Measurements from ENCODE around the gene RALBP1.
"Not testable (repeated sequence)": the region's sequence is repeated elsewhere in the genome, so short reads cannot be mapped to it uniquely, and the experiment has no call there.

Gene RALBP1

DNA sequence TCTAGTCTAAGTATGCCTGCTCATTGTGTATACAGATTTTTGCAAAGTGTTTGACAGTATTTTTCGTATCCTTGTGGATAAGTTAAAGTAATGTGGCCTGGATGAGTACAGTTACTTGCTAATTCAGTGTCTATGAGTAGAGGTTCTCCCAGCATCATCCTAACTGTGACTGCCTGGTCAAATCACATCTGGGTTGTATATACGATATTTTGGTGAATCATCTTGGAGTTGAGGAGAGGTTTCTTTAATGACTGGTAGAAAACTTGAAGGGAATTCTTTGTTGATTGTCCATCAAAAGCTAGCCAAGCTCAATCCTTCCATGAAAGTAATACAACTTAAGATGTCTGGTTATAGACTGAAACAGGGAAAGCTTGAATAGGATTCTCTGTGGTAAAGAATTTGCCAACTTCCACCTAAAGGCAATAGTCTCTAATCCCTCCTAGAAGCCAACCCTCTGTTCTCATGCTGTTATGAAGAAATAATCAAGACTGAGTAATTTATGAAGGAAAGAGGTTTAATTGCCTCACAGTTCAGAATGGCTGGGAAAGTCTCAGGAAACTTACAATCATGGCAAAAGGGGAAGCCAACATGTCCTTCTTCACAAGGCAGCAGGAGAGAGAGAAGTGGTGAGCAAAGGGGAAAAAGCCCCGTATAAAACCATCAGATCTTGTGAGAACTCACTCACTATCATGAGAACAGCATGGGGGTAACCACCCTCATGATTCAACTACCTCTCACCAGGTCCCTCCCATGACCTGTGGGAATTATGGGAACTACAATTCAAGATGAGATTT, 19.4 kb upstream of the RALBP1 start:
- no peak for DNase-seq

DNA sequence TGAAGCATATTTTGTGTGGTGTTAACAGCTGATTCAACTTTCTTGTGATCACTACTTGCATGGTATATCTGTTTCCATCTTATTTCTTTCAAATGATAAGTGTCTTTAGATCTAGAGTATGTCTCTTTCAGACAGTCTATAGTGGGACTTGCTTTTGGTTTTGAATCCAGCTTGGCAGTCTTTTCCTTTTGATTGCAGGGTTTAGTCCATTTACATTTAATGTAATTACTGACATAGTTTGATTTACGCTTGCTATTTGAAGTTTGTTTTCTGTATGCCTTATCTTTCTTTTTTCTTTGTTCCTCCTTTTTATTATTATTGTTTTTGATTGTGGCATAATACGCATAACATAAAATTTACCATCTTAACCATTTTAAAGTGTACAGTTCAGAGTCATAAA, 9.2 kb upstream of the RALBP1 start:
- DNase-seq: no peak

DNA sequence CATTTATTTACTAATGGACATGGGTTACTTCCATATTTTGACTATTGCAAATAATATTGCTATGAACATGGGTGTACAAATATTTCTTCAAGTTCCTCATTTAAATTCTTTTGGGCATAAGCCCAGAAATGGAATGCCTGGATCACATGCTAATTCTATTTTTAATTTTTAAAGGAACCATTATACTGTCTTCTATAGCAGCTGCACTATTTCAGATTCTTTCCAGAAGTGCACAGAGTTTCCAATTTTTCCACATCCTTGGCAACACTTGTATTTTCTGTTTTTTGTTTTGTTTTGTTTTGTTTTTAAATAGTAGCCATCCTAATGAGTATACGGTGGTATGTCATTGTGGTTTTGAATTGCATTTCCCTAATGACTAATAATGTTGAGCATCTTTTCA, 8.5 kb upstream of the RALBP1 start:
- no peak for DNase-seq

DNA sequence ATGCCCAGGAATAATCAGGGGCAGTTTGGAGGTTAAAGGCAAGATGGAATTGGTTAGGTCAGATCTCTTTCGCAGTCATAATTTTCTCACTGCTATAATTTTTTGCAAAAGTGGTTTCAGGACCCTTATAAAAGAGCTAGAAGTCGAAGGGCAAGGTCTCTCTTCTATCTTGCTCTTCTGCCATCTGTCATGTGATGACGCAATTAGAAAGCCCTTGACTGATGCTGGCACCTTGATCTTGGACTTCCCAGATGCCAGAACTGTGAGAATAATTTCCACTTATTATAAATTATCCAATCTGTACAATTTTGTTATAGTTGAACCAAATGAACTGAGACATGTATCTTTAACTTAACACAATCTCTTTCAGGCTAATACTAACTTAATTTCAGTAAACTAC, 6.3 kb upstream of the RALBP1 start:
- no peak for DNase-seq

DNA sequence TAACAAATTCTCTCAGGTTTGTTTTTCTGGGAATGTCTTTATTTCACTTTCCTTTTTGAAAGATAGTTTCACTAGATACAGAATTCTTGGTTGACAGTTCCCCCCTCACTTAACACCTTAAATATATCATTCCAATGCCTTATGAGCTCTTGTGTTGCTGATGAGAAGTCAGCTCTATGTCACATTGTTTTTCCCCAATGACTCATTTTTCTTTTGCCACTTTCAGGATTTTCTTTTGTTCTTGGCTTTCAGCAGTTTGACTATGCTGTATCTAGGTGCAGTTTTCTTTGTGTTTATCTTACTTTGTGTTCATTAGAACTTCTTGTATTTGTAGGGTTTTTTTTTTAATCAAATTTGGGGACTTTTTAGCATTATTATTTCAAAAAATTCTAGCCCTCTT, 5.6 kb upstream of the RALBP1 start:
- DNase-seq: no peak

DNA sequence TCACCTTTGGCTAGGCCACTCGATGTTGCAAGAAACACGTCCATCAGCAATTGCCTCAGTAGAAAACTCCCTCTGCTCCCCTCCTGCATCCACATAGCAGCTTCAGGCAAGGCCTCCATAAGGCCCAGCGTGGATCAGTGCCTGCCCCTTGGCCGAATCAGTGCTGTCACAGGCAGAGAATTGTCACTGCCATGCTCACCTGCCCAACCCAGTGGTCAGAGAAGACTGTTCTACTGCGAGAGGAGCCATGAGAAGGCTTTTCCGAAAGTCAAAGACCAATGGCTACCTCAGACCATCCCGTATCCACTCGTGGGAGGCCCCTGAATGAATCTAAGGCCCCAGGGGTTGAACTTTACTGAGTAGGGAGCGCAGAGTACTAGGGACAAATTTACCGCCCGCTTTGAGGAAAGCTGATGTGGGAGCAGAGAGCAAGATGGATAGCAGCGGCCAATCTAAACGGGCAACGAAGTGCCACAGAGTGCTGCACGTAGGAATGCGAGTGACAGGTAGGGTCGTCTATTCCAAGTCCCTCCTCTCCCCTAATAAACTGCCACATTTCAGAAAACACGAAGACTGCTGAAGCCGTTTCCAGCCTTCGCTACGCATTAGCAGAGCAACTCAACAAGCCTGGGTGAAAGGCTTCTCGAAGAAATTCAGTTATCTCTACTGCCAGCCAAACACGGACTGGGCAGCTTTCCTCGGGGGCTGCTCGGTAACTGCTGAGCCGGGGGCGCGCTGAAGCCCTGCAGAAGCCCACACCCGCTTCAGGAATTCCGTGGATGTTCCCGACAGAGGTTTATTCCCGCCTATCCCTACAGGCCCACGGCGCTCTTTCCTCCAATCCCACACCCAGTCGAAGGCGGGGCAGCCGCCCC, 968 bp upstream of the RALBP1 start:
- DNase-seq: peak in 1 of 2 experiments; percentile 36

DNA sequence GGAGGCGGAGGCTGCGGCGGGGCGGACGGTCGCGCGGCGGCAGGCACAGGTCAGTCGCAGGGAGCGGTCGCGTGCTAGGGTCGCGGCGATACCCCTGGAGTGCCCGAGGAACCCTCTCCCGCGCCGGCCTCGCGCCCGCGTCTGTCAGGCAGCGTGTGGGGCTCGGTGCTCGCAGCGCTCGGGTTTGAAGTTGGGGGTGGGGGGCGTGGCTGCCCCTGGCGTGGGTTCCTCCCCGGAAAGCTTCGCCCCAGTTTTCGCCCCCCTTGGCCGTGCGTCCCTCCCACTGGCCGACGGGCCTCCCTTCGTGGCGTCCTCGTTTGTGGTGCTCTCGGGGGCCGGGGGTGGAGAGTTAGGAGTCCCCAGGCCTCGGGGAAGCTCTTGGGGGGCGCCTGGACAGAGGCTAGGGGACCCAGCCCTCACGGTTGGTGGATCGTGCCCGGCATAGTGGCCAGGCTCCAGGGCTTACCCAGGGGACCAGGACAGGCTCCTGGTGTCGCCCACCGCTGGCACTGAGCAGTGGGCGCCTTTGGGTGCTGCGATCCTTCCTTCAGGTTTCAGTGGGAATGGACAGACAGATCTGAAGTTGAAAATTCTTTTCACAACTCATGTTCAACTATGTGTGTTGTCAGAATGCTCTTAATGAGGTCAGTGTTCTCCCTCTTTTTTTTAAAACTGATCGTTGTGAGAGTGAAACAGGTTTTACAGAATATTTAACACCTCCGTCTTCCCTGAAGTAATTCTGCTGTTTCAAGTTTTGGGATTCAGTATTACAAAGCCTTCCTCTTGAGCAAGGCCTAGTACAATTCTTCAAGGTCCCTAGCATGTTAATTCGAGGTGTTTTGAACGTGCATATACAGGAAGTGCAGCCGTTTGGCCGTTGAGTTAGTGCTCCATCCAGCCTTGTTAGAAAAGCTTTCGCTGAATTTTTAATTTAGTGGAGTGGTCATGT, 604 bp downstream of the RALBP1 start:
- no peak for DNase-seq

DNA sequence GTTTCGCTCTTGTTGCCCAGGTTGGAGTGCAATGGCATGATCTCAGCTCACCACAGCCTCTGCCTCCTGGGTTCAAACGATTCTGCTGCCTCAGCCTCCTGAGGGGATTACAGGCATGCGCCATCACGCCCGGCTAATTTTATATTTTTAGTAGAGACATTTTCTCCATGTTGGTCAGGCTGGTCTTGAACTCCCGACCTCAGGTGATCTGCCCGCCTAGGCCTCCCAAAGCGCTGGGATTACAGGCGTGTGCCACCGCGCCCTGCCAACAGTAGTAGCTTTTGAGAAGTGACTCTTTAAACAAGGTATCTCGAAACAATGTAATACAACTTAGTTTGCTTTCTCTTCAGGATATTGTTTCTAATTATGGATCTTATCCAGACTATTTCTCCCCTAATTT, 1.6 kb downstream of the RALBP1 start:
- not testable (repeated sequence) for DNase-seq

DNA sequence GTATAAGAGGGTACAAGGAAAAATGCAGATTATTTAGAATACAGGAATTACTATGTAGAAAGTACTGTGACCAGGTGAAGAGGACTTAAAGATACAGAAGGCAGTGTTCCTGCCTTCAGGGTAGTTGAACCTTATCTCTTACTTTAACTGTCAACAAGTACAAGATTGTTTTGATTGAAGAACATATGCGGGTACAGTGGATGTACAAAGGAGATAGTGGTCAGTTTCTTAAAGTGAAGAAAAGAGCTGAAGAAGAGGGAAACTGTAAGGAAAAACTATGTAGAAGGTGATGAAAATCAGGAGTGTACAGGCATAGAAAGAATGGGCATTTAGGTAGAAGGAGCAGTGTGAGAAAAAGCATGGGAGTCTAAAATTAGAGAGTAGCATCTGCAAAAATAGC, 2.2 kb downstream of the RALBP1 start:
- DNase-seq: no peak

DNA sequence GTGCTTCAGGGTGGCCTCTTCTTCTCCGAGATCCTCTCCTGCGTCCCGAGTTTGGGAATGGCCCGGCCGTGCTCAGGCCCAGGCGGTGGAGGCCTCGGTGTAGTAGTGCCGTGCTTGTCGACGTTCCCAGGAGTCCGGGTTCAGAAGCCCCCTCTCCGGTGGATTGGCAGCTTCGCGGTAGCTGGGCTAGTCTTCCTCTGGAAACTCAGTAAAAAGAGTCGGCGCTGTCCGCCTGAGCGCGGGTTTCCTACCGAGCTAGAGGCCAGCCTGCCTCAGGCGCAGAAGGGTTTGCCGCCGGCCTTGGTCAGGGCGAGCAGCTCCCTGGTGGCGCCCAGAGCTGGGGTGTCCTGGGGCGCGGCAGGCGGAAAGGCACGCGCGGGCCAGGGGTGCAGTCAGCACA, 3.2 kb downstream of the RALBP1 start:
- DNase-seq: no peak

DNA sequence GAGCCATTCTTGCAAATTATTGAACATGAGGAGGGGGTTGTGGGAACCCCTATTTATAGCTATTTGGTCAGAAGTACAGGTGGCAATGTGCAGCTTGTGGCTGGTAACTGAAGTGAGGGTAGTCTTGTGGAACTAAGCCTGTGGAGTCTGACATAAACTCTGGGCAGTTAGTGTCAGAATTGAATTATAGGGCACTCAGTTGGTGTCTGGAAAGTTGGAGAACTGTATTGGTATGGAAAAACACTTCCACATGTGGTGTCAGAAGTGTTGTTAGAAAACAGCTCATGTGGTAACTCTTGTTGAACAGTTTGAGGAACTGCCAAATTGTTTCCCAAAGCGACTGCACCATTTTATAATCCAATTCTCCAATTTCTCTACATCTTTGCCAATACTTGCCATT, 7.5 kb downstream of the RALBP1 start:
- DNase-seq: no peak

DNA sequence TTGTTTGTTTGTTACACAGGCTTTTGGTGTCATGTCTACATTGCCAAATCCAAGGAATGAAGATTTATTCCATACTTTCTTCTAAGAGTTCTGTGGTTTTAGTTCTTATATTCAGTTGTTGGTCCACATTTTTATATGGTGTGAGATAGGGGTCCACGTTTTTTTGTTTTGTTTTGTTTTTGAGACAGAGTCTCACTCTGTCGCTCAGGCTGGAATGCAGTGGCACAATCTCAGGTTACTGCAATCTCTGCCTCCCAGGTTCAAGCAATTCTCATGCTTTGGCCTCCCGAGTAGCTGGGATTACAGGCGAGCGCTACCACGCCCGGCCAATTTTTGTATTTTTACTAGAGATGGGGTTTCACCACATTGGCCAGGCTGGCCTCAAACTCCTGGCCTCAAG, 8.2 kb downstream of the RALBP1 start:
- DNase-seq: no peak

DNA sequence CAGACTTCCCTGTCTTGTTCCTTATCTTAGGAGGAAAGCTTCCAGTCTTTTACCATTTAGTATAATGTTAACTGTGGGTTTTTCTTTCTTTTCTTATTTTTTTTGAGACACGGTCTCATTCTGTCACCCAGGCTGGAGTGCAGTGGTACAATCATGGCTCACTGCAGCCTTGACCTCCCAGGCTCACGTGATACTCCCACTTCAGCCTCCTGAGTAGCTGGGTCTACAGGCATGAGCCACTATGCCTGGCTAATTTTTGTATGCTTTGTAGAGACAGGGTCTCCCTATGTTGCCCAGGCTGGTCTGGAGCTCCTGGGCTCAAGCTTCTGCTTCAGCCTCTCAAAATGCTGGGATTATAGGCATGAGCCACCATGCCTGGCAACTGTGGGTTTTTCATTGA, 9.5 kb downstream of the RALBP1 start:
- not testable (repeated sequence) for DNase-seq

DNA sequence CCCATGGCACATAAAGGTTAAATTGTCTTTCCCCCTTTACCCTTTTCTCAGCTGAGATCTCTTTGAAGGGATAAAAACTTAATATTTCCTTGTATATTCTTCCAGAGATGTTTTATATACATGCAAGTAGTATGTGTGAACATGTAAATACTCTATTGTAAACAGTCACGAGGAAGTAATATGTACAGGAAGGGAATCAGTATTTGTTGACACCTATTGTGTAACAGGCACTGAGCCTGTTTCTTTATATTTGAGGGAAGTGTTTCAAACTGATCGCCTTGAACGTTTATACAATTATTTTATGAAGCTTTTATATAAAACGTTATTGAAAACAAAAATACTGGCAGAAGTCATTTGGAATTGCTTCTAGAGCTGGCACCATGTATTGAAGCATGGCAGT, 13.2 kb downstream of the RALBP1 start:
- no peak for DNase-seq

DNA sequence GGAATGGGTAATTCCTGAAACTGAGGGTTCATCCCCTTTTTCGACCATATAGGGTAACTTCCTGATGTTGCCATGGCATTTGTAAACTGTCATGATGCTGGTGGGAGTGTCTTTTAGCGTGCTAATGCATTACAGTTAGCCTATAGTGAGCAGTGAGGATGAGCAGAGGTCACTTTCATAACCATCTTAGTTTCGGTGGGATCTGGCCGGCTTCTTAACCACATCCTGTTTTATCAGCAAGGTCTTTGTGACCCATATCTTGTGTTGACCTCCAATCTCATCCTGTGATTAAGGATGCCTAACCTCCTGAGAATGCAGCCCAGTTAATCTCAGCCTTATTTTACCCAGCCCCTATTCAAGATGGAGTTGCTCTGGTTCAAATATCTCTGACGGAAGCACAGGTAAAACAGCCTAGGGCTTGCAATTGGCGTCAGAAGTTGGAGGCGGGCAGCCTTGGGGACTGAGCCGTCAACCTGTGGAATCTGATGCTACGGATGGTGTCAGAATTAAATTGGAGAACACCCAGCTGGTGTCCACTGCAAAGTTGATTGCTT, 19.5 kb downstream of the RALBP1 start:
- DNase-seq: no peak

DNA sequence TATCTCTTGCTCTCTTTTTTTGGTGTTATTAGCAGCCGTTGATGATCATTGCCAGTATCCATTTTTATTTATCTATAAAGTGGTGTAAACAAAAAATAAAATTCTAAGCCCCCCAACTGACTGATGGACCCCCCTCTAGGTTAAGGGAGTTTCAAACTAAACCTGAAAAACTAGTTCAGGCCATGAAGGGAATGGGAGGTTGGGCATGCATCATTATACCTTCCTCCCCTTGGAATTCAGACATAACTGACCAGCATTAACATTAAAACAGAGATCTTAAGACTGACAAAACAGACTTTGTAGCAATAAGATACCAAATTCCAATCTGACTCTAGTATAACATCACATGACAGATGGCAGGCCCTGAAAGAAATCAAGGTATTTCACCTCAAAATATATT, 20.2 kb downstream of the RALBP1 start:
- no peak for DNase-seq

DNA sequence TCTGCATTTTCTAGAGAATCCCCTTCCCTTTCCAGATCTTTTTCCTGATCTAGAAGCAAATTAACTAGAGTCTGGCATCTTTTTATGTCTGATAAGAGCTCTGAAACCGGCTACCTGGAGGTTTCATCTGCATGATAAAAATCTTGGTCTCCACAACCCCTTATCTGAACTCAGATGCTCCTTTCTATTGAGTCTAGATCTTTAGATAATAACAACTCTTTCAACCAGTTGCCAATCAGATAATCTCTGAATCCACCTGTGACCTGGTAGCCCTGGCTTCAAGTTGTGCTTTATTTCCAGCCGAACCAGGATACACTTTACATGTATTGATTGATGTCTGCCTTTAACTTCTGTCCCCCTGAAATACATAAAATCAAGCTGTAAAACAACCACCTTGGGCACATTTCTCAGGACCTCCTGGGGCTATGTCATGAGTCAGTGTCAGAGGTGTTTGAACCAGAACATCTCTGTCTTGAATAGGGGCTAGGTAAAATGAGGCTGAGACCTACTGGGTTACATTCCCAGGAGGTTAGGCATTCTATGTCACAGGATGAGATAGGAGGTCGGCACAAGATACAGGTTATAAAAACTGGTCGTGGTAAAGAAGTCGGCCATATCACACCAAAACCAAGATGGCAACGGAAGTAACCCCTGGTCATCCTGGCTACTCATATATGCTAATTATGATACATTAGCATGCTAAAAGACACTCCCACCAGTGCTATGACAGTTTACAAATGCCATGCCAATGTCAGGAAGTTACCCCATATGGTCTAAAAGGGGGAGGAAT, 20.8 kb downstream of the RALBP1 start:
- no peak for DNase-seq

DNA sequence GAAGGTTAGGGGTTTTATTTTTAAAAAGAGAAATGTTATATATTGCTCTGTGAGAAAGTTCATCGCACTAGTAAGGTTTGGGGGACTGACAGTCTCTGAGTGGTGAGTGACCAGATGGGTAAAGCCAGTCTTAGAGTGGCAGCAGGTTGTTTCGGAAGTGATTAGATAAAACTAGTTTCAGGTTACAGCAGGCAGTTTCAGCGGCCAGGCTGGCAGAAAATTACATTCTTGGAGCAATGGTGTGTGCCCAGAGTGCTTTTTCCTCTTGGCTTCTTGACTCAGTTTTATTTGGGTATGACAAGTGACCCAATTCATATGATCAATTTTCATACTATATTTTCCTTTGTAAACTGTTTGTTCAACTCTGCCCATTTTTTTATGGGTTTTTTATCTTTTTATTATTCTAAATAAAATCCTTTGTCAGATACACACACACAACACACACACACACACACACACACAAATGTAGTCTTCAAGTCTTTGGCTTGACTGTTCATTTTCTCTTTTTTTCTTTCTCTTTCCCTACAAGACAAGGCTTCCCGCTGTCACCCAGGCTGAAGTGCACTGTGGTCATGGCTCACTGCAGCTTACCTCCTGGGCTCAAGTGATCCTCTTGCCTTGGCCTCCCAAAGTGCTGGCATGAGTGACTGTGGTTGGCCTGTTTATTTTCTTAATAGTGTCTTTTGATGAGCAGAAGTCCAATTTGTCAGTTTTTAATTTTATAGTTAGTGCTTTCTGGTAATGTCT, 30.9 kb downstream of the RALBP1 start:
- DNase-seq: no peak

DNA sequence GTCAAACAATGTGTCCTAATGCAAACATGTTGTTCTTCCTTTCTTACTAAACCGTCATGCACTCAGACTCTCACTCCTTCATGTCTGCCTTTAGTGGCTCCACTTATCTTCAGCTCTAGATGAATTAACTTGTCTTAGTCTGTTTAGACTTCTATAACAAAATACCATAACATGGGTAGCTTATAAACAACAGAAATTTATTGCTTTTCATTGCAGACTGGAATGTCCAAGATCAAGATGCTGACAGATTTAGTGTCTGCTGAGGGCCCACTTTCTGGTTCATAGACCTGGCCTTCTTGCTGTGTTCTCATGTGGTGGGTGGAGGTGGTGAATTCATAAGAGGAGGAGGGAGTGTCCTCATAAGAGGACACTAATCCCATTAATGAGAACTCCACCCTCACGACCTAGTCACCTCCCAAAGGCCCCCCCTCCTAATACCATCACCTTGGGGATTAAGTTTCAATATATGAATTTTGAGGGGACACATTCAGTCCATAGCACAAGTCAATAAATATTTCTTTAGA, 32.3 kb downstream of the RALBP1 start:
- no peak for DNase-seq

DNA sequence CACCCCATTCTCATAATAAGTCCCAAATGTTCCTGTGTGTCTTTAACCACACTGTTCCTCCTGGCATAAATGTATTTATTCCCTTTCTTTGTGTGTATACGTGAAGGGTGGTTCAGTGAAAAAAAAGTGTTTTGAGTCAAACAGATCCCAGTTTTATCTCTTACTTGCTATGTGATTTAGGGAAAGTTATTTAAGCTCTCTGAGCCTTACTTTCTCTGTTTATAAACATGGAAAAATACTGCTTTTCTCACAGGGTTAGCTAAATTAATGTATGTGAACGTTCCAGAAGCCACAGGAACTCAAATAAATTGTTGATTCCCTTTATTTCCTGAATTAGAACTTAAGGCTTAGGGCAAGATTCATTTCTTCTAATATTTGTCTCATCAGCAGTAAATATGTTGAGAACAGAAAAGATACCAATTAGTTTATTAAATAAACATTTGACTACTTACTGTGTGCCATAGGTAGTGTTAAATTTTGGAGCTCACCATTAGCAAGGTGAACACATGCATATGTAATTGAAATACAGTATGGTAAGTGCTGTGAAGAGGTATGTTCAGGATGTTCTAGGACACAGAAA, 33.2 kb downstream of the RALBP1 start:
- no peak for DNase-seq
